Liver (tissue), 9 donors: ENCODE results near the gene AMPH. TPM values are rescaled to one million over a fixed set of nuclear protein-coding genes. Genes with fewer than 3 reads are reported as not detected.

Experiments used
- DNase-seq: peaks from one replicate; pipeline ENCODE4 v3.0.0-alpha.2; 2017; ENCODE audit warnings: low spot score
- H3K27ac ChIP-seq, 2 donors: one replicate each; pipeline ENCODE4 v1.7.0; 2013; ENCODE audit warnings: inconsistent platforms in 2 of 2, low read length in 2 of 2, control low read depth in 1 of 2, low read depth in 1 of 2, mild to moderate bottlenecking in 1 of 2
- H3K27me3 ChIP-seq, 4 donors: one replicate each; pipeline versions ENCODE4 v1.6.1 to v1.7.0; 2013; ENCODE audit warnings: low read length in 3 of 4, inconsistent platforms in 1 of 4, mild to moderate bottlenecking in 1 of 4, moderate library complexity in 1 of 4; ENCODE audit not compliant: control insufficient read depth in 4 of 4, insufficient read depth in 4 of 4
- H3K36me3 ChIP-seq, 4 donors: one replicate each; pipeline versions ENCODE4 v1.6.1 to v1.7.0; 2013; ENCODE audit warnings: low read length in 3 of 4, mild to moderate bottlenecking in 3 of 4, low read depth in 1 of 4, moderate library complexity in 1 of 4; ENCODE audit not compliant: control insufficient read depth in 4 of 4, insufficient read depth in 3 of 4
- H3K4me1 ChIP-seq, 4 donors: one replicate each; pipeline versions ENCODE4 v1.6.1 to v1.7.0; 2013; ENCODE audit warnings: low read length in 3 of 4, mild to moderate bottlenecking in 3 of 4, moderate library complexity in 1 of 4; ENCODE audit not compliant: control insufficient read depth in 4 of 4, insufficient read depth in 4 of 4
- H3K4me3 ChIP-seq, 3 donors: one replicate each; pipeline versions ENCODE4 v1.6.1 to v1.7.0; 2013; ENCODE audit warnings: low read length in 3 of 3, control low read depth in 1 of 3, low read depth in 1 of 3, mild to moderate bottlenecking in 1 of 3
- H3K9ac ChIP-seq, 2 donors: one replicate each; pipeline ENCODE4 v1.7.0; 2013; ENCODE audit warnings: low read length in 2 of 2, mild to moderate bottlenecking in 2 of 2, moderate library complexity in 2 of 2, control low read depth in 1 of 2, low read depth in 1 of 2
- H3K9me3 ChIP-seq, 4 donors: one replicate each; pipeline versions ENCODE4 v1.6.1 to v1.7.0; 2013; ENCODE audit warnings: low read length in 3 of 4; ENCODE audit not compliant: control insufficient read depth in 4 of 4
- ATF3 ChIP-seq: IDR thresholded peaks from 2 replicates; pipeline ENCODE4 v1.6.1; 2016; ENCODE audit warnings: antibody characterized with exemption
- EGR1 ChIP-seq, 2 donors: IDR thresholded peaks; 2 replicates each; pipeline ENCODE4 v1.6.1; 2016 to 2018; ENCODE audit warnings: antibody characterized with exemption in 2 of 2, low read depth in 2 of 2
- FOXA1 ChIP-seq: IDR thresholded peaks from 2 replicates; pipeline ENCODE4 v1.6.1; 2016; ENCODE audit warnings: antibody characterized with exemption
- FOXA2 ChIP-seq: IDR thresholded peaks from 2 replicates; pipeline ENCODE4 v1.6.1; 2016; ENCODE audit warnings: antibody characterized with exemption
- HNF4A ChIP-seq, 2 donors: conservative IDR thresholded peaks; 2 replicates each; pipeline ENCODE4 v1.6.1; 2016; ENCODE audit warnings: antibody characterized with exemption in 2 of 2, mild to moderate bottlenecking in 2 of 2
- JUND ChIP-seq, 2 donors: IDR thresholded peaks; 2 replicates each; pipeline ENCODE4 v1.6.1; 2016; ENCODE audit warnings: antibody characterized with exemption in 2 of 2
- NR2F2 ChIP-seq: IDR thresholded peaks from 2 replicates; pipeline ENCODE4 v1.6.1; 2016; ENCODE audit warnings: antibody characterized with exemption
- RAD21 ChIP-seq, 2 donors: IDR thresholded peaks; 2 replicates each; pipeline ENCODE4 v1.6.1; 2016; ENCODE audit warnings: antibody characterized with exemption in 2 of 2, mild to moderate bottlenecking in 2 of 2
- REST ChIP-seq: IDR thresholded peaks from 2 replicates; pipeline ENCODE4 v1.6.1; 2016; ENCODE audit warnings: antibody characterized with exemption, mild to moderate bottlenecking
- RXRA ChIP-seq, 2 donors: IDR thresholded peaks; 2 replicates each; pipeline ENCODE4 v1.6.1; 2017 to 2018; ENCODE audit warnings: antibody characterized with exemption in 2 of 2, mild to moderate bottlenecking in 1 of 2
- SP1 ChIP-seq: IDR thresholded peaks from 2 replicates; pipeline ENCODE4 v1.6.1; 2018; ENCODE audit warnings: antibody characterized with exemption, mild to moderate bottlenecking
- TAF1 ChIP-seq: conservative IDR thresholded peaks from 2 replicates; pipeline ENCODE4 v1.6.1; 2016; ENCODE audit warnings: antibody characterized with exemption, mild to moderate bottlenecking
- YY1 ChIP-seq: IDR thresholded peaks from 2 replicates; pipeline ENCODE4 v1.6.1; 2016; ENCODE audit warnings: antibody characterized with exemption, mild to moderate bottlenecking
- ZBTB33 ChIP-seq: IDR thresholded peaks from 2 replicates; pipeline ENCODE4 v1.6.1; 2016; ENCODE audit warnings: antibody characterized with exemption
- WGBS: extraction: QIAGEN DNeasy Blood & Tissue Kit; methylation state at CpG from one replicate; pipeline ENCODE4 v1.1.7; 2013; 5-methylcytosine and 5-hydroxymethylcytosine counted together
- polyA plus RNA-seq, 2 donors: library from polyadenylated mRNA; stranded (reverse) in 1 of 2; unstranded in 1 of 2; fragments of 200-250 nt in 1 of 2; fragments of >200 nt in 1 of 2; fragmentation: Nextera tagmentation in 1 of 2; extraction: Ambion mirVana in 1 of 2; gene quantifications; one replicate each; pipeline versions ENCODE4 v1.2.1 to v1.2.3, GENCODE V29; 2013 to 2015
- total RNA-seq, 2 donors: library from RNA; depleted of rRNA; stranded (reverse); fragments of >200 nt; gene quantifications; one replicate each; pipeline ENCODE4 v1.2.3, GENCODE V29; 2014
- TF ChIP-seq, protein P1 (sequence below): IDR thresholded peaks from 2 replicates; pipeline ENCODE4 v1.6.1; 2016; ENCODE audit warnings: antibody characterized with exemption
- TF ChIP-seq, protein P2 (sequence below): fragments of 150-350 bp; IDR thresholded peaks from 2 replicates; pipeline ENCODE4 v1.5.1; 2017; ENCODE audit warnings: improper control_type of control experiment, low read depth, low read length; ENCODE audit not compliant: missing input control
- donor health status: healthy.
- donor health status: healthy.
- donor health status: healthy.
- donor health status: healthy.
- donor health status: healthy.

Gene AMPH
- total and polyA plus RNA-seq, 4 donors = 0.13 to 0.25 (median 0.20) TPM

GRCh38 chr7:38674513-38674912 lies 43.3 kb upstream of the AMPH start:
- Histone ChIP-seq H3K9ac (no peak overlapping the region), H3K27me3 (peaks cover 0 to 2% (median 0%) of the 10 kb centered on the region in 4 donors), H3K9me3 (no peaks in the 10 kb centered on the region), H3K4me1 (no peaks in the 10 kb centered on the region), H3K36me3 (no peaks in the 10 kb centered on the region), H3K27ac (no peak overlapping the region), H3K4me3 (no peak overlapping the region)
- TF ChIP-seq JUND (IDR thresholded peaks at IDR 0.05) = no peak
- no peak for TF ChIP-seq TAF1
- no peak for TF ChIP-seq YY1
- TF ChIP-seq REST = no peak
- TF ChIP-seq, protein P1, sequence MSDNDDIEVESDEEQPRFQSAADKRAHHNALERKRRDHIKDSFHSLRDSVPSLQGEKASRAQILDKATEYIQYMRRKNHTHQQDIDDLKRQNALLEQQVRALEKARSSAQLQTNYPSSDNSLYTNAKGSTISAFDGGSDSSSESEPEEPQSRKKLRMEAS = no peak
- no peak for TF ChIP-seq SP1
- no peak for TF ChIP-seq ATF3
- TF ChIP-seq EGR1 (IDR thresholded peaks at IDR 0.05; ENCODE audit: low read depth in 2 of 2) = no peak
- no peak for TF ChIP-seq ZBTB33
- TF ChIP-seq NR2F2 = no peak
- no peak for TF ChIP-seq HNF4A (conservative IDR thresholded peaks at IDR 0.05)
- no peak for TF ChIP-seq FOXA2
- TF ChIP-seq, protein P2, sequence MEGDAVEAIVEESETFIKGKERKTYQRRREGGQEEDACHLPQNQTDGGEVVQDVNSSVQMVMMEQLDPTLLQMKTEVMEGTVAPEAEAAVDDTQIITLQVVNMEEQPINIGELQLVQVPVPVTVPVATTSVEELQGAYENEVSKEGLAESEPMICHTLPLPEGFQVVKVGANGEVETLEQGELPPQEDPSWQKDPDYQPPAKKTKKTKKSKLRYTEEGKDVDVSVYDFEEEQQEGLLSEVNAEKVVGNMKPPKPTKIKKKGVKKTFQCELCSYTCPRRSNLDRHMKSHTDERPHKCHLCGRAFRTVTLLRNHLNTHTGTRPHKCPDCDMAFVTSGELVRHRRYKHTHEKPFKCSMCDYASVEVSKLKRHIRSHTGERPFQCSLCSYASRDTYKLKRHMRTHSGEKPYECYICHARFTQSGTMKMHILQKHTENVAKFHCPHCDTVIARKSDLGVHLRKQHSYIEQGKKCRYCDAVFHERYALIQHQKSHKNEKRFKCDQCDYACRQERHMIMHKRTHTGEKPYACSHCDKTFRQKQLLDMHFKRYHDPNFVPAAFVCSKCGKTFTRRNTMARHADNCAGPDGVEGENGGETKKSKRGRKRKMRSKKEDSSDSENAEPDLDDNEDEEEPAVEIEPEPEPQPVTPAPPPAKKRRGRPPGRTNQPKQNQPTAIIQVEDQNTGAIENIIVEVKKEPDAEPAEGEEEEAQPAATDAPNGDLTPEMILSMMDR = no peak
- no peak for TF ChIP-seq RXRA (IDR thresholded peaks at IDR 0.05)
- no peak for TF ChIP-seq RAD21 (IDR thresholded peaks at IDR 0.05)
- no peak for DNase-seq
- 53% methylated on average over 1 of the region's 1 CpG for WGBS

DNA sequence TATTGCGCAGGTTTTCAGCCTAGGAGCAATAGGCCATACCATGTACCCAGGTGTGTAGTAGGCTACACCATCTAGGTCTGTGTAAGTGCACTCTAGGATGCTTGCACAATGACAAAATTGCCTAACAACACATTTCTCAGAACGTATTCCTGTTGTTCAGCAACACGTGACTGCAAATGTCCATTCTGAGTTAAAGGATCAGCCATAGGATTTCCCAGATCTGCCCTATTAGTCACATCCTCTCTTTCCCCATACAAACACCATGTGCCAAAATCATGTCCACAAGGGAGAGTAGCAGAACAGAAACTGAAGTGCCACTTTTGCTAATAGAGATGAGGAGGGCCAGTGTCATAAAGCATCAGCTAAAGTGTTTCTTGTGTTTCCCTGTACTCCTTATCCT lies 42.6 kb upstream of the AMPH start:
- Histone ChIP-seq H3K27me3 (peaks cover 0 to 2% (median 0%) of the 10 kb centered on the region in 4 donors), H3K36me3 (no peaks in the 10 kb centered on the region), H3K9ac (no peak overlapping the region), H3K4me1 (no peaks in the 10 kb centered on the region), H3K9me3 (no peaks in the 10 kb centered on the region), H3K27ac (no peak overlapping the region), H3K4me3 (no peak overlapping the region)
- DNase-seq = no peak
- TF ChIP-seq SP1 (no peak), HNF4A (conservative IDR thresholded peaks at IDR 0.05) (no peak), FOXA1 (no peak), RXRA (IDR thresholded peaks at IDR 0.05) (no peak)
- WGBS = 66% methylated on average over 3 of the region's 3 CpGs
